ENCODE results near the gene PMS2.
A peak's percentile ranks its signal among the peaks of the same experiment; 100 is the strongest.
"Not testable (repeated sequence)": the region's sequence is repeated elsewhere in the genome, so short reads cannot be mapped to it uniquely, and the experiment has no call there.

Gene PMS2, protein sequence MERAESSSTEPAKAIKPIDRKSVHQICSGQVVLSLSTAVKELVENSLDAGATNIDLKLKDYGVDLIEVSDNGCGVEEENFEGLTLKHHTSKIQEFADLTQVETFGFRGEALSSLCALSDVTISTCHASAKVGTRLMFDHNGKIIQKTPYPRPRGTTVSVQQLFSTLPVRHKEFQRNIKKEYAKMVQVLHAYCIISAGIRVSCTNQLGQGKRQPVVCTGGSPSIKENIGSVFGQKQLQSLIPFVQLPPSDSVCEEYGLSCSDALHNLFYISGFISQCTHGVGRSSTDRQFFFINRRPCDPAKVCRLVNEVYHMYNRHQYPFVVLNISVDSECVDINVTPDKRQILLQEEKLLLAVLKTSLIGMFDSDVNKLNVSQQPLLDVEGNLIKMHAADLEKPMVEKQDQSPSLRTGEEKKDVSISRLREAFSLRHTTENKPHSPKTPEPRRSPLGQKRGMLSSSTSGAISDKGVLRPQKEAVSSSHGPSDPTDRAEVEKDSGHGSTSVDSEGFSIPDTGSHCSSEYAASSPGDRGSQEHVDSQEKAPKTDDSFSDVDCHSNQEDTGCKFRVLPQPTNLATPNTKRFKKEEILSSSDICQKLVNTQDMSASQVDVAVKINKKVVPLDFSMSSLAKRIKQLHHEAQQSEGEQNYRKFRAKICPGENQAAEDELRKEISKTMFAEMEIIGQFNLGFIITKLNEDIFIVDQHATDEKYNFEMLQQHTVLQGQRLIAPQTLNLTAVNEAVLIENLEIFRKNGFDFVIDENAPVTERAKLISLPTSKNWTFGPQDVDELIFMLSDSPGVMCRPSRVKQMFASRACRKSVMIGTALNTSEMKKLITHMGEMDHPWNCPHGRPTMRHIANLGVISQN

DNA sequence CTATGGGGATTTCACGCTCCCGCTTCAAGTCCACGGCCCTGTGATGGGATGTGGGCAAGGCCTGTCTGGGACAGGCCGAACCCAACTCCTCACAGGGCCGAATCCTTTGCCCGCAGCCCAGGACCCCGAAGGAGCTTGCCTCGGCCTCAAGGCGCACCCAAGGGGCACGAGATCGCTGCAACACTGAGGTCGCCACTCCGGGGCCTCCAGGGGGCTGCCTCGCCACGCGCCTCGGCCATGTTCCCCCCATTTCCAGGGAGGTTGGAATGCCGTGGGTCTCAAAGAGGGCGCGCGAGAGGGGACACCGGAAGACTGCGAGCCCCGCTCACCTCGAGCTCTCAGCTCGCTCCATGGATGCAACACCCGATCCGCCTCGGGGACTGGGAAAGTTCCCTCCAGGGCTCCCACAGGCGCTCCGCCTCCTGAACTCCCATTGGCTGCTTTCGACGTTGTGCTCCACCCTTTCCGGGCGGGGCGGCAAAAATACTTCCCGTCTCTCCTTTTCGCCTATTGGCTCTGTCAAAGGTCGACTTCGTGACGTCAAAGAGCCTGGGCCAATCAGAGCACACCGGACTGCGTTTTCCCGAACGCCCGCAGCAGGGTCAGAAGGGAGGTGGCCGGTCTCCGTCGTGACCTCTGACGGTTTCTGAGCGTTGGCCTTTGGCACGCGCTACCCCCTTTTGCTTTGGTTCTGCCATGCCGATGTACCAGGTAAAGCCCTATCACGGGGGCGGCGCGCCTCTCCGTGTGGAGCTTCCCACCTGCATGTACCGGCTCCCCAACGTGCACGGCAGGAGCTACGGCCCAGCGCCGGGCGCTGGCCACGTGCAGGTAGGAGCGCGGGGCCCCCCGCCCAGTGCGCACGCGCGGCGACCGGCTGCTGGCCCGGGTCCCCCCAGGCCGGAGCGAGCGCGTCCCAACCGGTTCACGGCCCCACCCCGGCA, at the start of gene PMS2, which contains the start of gene AIMP2:
Gene PMS2, minus strand, starts transcription at position 382 of the 944 bp plus-strand sequence. Its CDS starts 30 bp downstream, at position 352.
Gene AIMP2, plus strand, starts transcription at position 605 of the 944 bp plus-strand sequence. Its CDS starts 92 bp downstream, at position 697.
- peak; percentile 85 for DNase-seq (ENCODE audit: low spot score)

DNA sequence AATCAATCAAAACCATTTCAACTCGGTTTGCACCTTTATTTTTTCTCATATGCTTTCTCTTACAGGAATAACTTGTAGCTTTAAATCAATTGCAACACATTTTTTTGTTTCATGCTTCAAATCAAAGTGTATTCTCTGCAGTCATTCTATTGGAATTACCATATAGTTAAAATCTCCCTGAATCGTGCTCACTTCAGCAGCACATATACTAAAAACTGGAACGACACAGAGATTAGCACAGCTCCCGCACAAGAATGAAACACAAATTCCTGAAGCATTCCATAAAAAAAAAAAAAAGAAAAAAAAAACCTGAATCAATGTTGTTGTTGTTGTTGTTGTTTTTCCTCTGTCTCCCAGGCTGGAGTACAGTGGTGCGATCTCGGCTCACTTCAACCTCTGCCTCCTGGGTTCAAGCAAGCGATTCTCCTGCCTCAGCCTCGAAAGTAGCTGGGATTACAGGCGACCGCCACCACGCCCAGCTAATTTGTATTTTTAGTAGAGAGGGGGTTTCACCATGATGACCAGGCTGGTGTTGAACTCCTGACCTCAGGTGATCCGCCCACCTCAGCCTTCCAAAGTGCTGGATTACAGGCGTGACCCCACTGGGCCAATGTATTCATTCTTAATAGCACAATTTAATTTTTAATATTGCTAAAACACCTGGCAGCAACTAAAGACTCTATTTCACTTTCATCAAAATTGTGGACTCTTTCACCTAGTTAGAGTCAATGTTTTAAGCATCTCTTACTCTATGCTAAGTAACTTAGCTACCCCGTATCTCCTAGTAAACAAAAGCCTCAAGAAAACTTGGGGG, 48.7 kb upstream of the PMS2 start:
- DNase-seq (ENCODE audit: low spot score): no peak

DNA sequence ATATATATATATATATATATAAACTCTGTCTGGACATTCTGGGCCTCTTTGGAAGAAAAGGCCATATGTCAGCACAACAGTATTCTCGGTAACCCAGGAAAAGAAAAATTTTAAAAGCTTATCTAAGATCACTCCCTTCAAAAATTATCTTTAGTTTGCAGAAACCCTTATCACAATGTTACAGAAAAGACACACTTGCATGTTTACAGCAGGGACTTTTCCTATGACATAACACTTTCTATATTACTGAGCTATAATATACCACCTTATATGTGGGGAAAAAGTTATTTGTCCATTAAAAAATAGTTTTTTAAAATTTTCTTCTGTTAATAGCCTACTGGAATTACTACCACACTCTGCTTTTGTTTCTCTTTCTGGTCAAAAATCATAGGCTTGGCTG, 47.8 kb upstream of the PMS2 start:
- no peak for DNase-seq (ENCODE audit: low spot score)

DNA sequence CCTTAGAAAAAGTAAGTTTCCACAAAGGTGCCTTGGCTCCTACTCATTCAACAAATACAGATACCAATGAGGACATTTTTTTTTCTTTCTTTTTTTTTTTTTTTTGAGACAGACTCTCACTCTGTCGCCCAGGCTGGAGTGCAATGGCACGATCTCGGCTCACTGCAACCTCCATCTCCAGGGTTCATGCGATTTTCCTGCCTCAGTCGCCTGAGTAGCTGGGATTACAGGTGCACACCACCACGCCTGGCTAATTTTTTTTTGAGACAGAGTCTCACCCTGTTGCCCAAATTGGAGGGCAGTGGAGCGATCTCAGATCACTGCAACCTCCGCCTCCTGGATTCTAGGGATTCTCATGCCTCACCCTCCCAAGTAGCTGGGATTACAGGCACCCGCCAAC, 42.3 kb upstream of the PMS2 start:
- DNase-seq (ENCODE audit: low spot score): not testable (repeated sequence)

DNA sequence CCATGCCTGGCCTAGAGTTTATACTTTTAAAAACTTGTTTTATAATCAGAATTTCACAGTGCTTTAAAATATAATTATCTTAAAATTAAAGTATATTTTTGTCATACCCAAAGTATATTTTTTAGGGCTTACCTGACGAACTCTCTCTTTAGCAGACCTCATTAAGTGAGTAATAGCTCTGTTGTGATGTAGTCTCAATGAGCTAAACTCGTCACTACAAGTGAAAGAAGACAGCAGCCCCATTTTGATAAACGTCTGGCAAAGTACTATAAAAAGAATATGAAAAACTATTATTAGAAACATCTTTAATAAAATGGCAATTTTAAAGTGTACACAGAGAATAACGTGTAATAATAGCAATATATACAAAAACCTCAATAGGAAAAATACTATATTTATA, 40.9 kb upstream of the PMS2 start:
- DNase-seq (ENCODE audit: low spot score): no peak

DNA sequence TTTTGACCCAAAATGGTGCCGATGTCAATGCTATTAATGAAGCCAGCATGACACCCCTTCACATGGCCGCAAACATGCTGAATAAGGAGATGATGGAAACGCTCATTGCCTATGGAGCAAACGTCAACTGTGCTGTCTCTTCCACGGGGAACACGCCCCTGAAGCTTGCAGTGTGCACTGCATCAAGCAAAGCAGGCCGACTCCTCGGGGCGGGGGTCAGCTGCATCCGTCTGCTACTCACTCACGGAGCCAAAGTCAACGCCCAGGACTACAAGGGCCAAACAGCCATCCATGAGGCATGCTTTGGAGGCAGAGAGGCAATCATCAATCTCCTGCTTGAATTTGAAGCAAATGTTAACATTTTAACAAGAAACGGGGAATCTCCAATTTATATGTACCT, 26.8 kb upstream of the PMS2 start:
- DNase-seq (ENCODE audit: low spot score): no peak

DNA sequence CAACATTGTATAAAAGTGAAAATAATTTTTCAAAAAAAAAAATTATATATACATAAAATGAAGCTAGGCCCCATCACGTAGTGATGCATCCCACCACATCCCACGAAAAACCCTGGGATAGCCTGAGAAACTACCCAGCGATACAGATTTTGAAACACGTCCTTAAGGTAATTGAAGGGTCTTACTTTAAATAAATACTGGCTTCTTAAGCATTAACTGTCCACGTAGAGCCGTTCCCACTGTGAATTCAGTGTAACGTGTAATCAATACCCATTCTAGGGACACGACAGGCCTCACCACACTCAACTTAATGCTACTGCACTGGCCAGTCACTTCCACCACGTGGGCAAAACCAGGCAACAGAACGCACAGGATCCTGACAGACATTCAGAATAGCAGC, 26.3 kb upstream of the PMS2 start:
- DNase-seq (ENCODE audit: low spot score): no peak

DNA sequence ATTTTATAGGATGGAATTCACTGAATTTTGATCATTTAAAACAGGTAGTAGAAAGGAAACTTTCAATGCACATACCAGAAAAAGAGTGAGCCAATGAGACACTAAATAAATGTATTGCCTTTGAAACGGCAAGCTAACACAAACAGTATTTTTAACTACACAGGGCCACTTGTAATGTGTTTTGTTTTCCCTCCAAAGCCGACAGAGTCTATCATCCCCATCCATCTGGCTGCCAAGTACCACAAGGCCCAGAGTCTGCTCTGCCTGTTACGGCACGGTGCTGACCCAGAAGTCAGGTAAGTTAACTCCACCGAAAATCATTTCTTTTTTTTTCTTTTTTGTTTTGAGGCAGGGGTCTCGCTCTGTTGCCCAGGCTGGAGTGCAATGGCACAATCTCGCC, 23.8 kb upstream of the PMS2 start:
- DNase-seq (ENCODE audit: low spot score): no peak

DNA sequence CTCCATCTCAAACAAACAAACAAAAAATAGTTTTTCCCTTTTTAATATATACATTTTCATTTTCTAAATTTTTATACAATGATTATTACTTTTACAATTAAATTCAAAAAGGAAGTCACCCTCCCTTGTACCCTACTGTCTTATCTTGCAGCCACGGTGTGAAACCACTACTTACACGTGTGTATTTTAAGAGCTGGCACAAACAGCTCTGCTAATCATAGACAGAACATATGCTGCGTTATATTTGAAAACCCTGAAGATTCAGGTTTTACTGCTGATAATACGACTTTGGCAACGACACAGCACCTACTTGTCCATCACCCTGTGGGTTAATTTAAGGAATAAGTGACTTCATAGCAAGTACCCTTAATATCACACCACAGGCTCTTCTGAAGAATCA, 23.3 kb upstream of the PMS2 start:
- DNase-seq (ENCODE audit: low spot score): no peak

DNA sequence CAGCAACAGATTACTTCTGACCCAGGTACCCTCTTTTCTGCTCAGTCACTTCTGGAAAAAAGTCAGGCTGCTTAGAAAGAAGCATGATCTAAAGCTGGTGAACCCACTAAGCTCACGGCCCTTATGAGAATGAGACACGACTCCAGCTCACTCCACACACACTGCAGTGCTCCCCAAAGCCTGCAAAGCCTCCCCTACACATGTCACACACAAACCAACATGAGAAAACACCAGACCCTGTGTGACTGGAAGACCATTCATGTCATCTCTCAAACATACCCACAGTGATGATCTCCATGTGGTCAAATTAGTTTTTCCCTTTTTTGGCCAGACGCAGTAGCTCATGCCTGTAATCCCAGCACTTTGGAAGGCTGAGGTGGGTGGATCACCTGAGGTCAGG, 22.7 kb upstream of the PMS2 start:
- DNase-seq (ENCODE audit: low spot score): no peak

DNA sequence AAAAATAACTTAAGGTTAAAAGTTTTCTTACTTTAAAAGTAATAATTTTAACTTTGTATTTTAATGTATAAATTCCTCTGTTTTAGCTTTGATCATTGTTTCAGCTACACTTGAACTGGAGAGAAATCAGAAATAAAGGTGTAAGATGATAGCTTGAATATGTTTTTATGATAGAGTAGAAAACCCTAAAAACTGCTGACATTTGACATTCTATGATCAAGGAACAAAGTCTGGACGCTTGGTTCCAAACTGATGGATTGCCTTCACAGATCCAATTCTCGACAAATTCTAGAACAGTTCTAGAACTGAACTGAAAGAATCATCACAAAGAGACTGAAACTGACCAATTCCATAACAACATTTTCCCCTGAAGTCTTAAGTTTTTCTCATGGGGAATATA, 22.1 kb upstream of the PMS2 start, which contains the start of gene ANKRD61:
Gene ANKRD61, plus strand, starts transcription at position 389 of the 400 bp plus-strand sequence. Its CDS starts 0 bp downstream, at position 389.
- no peak for DNase-seq (ENCODE audit: low spot score)

DNA sequence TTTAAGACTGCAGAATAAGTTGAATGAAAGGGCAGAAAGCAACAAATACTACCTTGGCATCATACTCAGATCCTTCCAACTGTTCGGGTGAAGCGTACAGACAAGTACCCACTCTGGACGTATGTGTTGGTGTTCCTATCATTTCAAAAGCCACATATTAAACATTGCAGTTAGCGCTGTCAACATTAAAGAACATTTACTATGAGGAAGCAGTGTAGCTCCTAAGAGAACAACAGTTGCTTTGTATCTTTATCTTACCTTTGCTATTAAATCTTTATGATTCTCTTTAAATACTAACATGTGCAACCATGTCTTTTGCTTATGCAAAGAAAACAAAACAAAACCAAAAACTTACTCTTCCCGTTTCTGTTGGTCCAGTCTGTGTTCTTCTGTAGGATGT, 19.7 kb upstream of the PMS2 start:
- no peak for DNase-seq (ENCODE audit: low spot score)

DNA sequence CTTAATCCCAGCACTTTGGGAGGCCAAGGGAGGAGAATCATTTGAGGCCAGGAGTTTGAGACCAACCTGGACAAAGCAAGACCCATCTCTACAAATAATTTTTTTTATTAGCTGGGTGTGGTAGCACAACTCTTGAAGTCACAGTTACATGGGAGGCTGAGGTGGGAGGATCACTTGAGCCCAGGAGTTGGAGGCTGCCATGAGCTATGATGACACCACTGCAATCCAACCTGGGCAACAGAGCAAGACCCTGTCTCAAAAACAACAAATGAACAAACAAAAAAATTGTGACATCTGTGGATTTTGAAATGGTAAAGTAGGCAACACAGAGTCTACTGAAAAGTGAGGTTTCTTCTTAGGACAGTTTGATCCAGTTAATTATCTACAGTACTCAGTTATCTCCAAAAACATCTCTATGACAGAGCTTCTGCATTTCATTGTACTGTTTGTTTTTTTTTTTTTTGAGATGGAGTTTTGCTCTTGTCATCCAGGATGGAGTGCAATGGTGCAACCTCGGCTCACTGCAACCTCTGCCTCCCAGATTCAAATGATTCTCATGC, 19.0 kb upstream of the PMS2 start:
- DNase-seq (ENCODE audit: low spot score): no peak

DNA sequence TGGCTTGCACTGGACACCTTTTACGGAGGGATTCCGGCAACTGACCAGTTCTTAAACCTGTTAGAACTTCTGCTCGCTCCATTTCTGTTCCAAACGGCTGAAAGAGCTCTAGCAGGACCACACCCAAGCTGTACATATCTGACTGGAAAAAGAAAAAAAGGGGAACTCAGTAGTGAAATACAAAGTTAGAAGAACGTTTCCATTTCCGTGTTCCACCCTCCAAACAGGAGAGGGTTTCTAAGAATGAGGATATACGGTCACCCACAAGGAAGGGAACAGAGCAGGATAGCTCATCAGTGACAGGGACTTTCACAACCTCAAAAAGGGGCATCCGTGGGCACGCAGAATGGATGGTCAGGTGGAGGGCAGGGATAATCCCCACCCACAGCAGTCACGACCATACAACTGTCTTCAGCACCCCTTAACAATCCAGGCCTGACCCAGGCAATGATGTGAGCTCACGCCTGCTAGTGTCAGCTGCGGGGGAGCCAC, 18.0 kb upstream of the PMS2 start:
- DNase-seq (ENCODE audit: low spot score): no peak

DNA sequence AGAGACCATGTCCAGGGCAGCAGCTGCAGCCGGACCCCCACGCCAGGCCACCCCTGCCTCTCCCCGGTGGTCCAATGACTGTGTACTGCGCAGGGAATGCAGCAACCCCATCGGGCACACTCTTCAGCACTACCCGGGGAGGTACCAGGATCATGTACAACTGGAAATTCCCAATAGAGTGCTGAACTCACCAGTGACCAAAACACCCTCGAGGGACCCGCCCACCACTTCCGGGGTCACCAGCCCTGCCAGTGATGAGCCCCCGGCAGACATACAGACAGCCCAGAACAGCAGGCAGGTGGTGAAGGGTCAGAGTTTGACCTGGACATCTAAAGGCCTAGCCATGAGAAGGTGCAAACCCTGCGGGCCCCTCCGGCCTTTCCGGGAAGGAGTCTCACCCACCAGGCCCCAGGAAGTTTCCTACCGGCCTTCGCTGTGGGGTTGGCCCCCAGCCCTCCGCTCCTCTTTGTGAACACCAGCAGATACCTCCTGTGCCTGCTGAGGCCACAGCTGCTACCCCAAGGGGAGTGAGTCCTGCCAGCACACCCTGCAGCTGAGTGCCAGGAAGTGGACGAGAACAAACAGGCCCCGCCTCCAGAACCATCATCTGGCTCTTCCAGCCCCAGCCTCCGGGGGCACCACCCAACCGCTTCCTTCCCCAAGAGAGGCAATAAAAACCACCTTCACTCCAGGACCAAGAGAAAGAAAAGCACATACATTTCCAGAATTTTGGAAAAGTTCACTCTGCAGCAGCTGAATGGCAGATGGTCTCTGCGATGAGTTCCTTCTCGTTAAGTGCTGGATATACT, 17.4 kb upstream of the PMS2 start:
- DNase-seq (ENCODE audit: low spot score): peak; percentile 64

DNA sequence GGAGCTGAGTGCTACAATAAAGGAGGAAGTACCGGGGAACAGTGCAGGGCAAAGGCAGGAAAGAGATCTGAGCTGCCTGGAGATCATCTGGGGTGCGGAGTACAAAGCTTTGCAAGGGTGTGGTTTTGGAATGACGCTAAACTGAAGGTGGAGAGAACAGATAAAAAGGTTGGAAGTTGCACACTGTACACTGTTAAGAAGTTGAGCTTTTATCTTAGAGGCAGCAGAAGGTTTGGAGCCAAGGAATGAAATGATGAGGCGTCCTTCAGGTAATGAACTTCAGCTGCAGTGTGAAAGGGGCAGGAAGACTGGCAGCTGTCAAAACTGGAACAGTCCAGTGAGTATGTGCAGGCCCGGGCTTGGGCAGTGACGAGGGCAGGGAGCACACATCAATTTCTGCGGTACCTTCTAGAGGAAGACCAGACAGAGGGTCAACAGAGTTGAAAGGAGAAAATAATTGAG, 15.2 kb upstream of the PMS2 start:
- DNase-seq (ENCODE audit: low spot score): no peak

DNA sequence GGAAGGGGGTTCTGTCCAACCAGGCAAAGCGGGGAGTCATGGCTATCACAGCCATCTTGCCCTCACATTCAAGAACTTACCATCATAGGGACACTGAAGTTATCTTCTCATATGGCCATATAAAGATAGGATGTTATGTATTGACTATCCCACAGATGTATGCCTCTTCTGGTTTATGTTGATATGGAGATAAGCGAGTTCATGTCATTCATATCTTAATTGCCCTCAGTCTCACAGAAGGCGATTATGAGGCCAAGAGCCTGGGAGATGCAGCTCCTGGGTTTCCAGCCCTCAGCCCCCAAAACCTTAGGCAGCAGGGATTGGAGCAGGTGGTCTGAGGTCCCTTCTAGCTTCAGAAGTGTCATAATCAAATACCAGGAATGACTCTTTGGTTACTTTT, 13.9 kb upstream of the PMS2 start:
- DNase-seq (ENCODE audit: low spot score): no peak

DNA sequence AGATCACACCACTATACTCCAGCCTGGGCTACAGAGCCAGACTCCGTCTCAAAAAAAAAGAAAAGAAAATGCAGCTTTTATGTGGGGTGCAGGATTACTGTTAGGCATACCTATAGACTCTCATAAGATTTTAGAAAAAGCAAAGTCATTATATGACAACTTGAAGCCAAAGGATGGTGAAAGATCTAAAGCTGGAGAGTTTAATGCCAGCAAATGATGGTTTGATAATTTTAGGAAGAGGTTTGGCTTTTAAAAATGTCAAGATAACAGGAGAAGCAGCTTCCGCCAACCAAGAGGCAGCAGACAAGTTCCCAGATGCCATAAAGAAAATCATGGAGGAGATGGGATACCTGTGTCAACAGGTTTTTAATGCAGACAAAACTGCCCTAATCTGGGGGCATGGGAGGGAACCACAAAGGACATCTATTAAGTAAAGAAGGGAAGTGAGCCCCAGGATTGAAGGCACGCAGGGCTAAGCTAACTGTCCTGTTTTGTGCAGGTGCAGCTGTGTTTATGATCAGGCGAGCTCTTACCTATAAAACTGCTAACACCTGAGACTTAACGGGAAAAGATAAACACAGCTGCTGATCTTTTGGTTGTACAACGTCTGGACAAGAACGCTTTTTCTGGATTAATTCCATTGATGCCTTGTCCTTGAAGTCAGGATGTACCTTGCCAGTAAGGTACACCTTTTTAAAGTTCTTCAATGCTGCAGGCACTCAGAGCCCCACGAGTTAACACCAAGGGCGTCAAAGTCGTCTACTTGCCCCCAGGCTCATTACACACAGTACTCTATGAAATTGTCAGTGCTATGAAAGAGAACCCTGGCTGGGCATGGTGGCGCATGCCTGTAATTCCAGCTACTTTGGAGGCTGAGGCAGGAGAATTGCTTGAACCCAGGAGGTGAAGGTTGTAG, 11.8 kb upstream of the PMS2 start:
- DNase-seq (ENCODE audit: low spot score): no peak

DNA sequence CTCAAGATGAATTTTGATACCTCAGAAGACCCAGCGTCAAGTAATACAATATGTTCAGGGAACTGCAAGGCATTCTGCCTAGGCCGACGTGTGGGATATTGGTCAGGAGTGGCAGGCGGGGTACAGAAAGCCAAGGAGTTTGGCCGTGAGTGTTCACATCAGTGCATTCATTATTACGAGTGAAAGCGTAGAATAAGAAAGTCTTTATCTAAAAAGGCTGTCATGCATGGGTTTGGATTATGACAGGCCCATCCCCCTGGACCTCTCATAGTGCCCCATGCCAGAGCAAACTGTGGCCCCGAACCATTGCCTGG, 7.8 kb upstream of the PMS2 start:
- no peak for DNase-seq (ENCODE audit: low spot score)

Data from HuH-7 (cell line).